H54 (cell line): ENCODE data around the gene MAN2B2.

Experiments
- DNase-seq: peaks from one replicate; pipeline ENCODE4 v3.0.0; 2011; ENCODE audit warnings: low spot score, mixed read lengths; ENCODE audit not compliant: insufficient read length
- FAIRE-seq: peaks from 3 replicates; lab custom pipeline; 2011; peaks lifted over from hg19 to GRCh38; lab: Jason Lieb, UNC
- POLR2A ChIP-seq: IDR thresholded peaks from 2 replicates; pipeline ENCODE4 v1.6.1; 2011; ENCODE audit warnings: low read depth, mild to moderate bottlenecking, low read length

Gene MAN2B2

GRCh38 chr4:6535706-6536105, 39.3 kb upstream of the MAN2B2 start:
- no peak for TF ChIP-seq POLR2A
- DNase-seq (no peak), FAIRE-seq (no peak)

DNA sequence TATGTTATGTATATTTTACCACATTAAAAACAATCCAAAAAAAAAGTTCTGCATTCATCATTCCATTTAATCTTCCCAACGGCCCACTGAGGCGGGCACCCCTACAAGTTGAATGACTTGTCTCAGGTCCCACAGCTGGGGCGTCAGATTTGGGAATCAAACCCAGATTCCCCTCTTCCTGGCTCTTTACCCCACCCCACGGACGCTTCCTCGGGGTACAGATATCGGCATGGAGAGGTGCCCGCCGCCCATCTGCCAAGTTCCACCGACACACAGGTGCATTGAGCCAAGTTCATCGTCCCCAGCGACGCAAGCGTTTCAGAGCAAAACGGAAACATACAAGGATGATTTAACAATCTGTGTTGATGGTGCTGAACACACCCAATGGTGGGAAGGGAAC, 36.9 kb upstream of the MAN2B2 start:
- no peak for FAIRE-seq
- no peak for DNase-seq
- TF ChIP-seq POLR2A = no peak

DNA sequence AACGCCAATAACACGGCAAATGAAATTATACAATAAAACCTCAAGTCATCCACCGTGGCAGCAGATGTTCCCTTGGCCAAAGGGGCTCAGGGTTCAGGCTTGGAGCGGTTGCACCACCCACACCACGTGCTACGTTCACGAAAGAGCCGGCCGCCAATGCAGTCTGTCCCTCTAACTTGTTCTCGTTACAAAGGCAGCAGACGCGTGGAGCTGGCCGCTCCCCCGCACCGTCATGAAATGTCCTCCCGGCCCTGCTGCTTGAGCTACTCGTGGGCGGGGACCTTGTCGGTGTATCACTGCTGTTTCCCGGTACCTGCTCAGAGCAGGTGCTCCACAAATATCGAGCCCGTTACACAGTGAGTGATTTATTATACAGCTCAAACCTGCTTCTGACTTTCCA, 36.4 kb upstream of the MAN2B2 start:
- DNase-seq (no peak), FAIRE-seq (no peak)
- no peak for TF ChIP-seq POLR2A

- DNase-seq (no peak), FAIRE-seq (no peak)
- TF ChIP-seq POLR2A = no peak
Observed at GRCh38 chr4:6539009-6539764, 35.8 kb upstream of the MAN2B2 start.

- no peak for FAIRE-seq
- TF ChIP-seq POLR2A = no peak
Observed at GRCh38 chr4:6540879-6541278, 34.1 kb upstream of the MAN2B2 start.

DNA sequence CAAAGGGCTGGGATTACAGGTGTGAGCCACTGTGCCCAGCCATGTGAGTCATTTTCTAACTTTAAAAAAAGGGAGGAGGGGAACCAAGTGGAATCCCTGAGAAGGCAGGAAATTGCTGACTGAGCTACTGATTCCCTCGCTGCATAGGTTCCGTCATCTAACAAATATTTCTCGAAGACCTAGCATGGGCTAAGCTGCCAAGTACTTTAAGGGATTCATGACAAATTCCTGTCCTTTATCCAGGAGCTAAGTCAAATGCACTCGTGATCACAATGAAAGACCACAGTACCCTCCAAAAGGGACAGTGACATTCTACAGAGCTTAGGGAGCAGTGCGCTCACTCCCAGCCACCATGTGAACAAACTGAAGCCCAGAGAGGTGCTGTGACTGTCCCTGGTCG, 33.2 kb upstream of the MAN2B2 start:
- DNase-seq (no peak), FAIRE-seq (no peak)
- no peak for TF ChIP-seq POLR2A

More at GRCh38 chr4:6540879-6541278, 34.1 kb upstream of the MAN2B2 start:
- DNase-seq = no peak

- DNase-seq (no peak), FAIRE-seq (no peak)
- TF ChIP-seq POLR2A = no peak
Observed at GRCh38 chr4:6542951-6543350, 32.0 kb upstream of the MAN2B2 start.

- no peak for TF ChIP-seq POLR2A
- FAIRE-seq (no peak), DNase-seq (no peak)
Observed at GRCh38 chr4:6546091-6546490, 28.9 kb upstream of the MAN2B2 start.

DNA sequence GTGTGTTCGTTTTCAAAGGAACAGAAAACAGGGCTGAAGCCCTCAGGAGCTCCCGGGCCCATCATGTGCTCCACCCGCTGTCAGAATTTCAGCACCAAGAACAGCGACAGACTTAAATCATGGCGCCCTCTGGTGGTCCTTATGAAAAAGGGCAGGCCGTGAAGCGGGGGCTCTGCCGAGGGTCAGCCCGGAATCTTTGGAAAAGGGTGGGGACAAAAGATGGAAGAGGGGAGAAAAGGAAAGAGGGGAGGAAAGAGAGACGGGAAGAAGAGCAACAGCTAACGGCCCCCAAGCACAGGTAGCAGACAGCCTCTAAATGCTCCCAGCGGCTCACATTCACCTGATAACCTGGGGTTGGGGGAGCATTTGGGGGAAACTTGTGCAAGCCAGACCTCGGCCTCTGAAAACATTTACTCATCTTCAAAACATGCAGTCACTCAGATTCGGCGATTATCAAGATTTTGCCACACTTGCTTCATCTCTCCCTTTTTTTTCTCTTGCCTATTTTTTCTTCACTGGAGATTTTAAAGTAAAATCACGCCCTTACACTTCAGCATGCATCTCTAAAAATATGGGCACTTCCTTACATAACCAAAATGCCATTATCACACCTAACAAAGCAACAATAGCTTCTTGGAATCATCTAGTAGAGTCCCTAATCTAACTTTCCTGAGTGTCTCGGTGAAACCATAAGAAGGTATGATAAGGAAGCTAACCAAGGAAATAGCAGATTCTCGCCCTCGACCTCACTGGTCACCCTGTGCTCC, 28.1 kb upstream of the MAN2B2 start:
- TF ChIP-seq POLR2A = no peak
- no peak for FAIRE-seq
- peak; percentile 73 for DNase-seq

DNA sequence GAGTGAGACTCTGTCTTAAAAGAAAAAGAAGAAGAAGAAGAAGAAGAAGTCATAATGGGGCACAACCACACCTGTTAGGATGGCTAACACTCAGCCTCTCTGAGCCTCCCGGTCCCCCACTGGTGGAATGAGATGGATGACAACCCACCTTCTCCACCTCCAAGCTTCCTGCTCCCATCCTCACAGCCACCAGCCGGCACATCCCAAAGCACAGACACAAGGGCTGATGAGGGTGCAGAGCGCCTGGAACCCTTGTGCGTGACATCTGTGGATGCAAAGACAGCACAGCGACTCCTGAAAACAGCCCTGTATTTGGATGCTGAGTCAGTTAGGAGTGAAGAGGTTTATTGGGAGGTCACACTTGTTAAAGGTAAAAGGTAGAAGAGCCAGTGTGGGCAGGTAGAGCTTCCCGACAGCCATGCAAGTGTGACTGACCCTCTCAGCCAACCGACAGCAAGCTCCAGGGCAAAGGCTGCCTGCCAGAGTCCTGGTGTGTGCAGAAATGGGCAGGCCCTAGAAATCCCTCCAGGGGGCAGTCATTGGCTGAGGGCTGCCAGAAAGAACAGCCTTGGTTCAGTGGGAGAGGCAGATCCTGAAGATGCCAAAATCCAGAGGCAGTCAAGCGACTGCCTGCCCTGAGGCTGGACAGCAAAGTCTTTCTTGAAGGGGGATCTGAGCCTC, 26.6 kb upstream of the MAN2B2 start:
- FAIRE-seq = no peak
- TF ChIP-seq POLR2A = no peak
- DNase-seq = peak; percentile 56

GRCh38 chr4:6548882-6549230, 26.1 kb upstream of the MAN2B2 start:
- no peak for FAIRE-seq
- TF ChIP-seq POLR2A = no peak
- no peak for DNase-seq

DNA sequence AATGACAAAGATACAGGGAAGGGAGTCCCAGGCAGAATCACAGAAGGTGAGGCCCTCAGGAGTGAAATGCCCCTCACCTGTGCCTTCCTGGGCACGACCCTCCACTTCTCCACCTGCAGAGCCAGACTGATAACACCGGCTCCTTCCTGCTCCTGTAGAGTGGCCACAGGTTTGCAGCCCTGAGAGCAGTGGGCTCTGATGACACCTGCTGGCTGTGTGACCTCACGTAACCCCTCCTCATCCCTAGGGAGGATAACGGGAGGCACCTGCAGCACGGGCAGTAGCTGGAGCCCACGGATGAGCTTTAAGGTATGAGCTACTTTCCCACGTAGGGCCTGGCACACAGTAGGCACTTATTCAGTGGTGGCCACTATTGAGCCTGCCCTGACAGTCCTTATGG, 25.5 kb upstream of the MAN2B2 start:
- DNase-seq (no peak), FAIRE-seq (no peak)
- TF ChIP-seq POLR2A = no peak

GRCh38 chr4:6549890-6550620, 24.9 kb upstream of the MAN2B2 start:
- DNase-seq = no peak
- no peak for FAIRE-seq
- no peak for TF ChIP-seq POLR2A

DNA sequence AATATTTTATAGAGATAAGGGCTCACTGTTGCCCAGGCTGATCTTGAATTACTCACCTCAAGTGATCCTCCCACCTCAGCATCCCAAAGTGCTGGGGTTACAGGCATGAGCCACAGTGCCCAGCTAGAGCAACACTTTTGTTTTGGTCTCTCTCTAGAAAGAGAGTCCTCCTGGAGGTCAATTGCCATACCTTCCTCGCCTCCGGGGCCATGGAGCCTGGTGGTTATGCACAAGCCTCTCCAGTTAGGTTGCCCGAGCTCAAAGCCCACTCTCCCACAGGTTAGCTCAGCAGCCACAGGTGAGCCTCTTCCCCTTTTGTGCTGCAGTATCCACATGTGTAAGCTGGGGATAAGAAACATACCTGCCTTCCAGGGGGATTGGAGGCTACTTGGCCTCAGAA, 24.2 kb upstream of the MAN2B2 start:
- DNase-seq = no peak
- no peak for TF ChIP-seq POLR2A
- FAIRE-seq = no peak
